GM23248 (cell line): ENCODE data around the gene SPATC1L. TPM values are rescaled to one million over a fixed set of nuclear protein-coding genes. Genes with fewer than 3 reads are reported as not detected.

Experiments used
- DNase-seq: peaks from one replicate; pipeline ENCODE4 v3.0.0-alpha.2; 2015
- H2AFZ ChIP-seq: fragments of 200-600 bp; sonication (generic); 2 replicates; pipeline ENCODE4 v1.6.1; 2016; ENCODE audit warnings: antibody characterized with exemption
- H3F3A ChIP-seq: fragments of 200-600 bp; sonication (generic); 2 replicates; pipeline ENCODE4 v1.6.1; 2016; ENCODE audit warnings: mild to moderate bottlenecking, antibody characterized with exemption, mixed run types; ENCODE audit not compliant: insufficient read depth
- H3K27ac ChIP-seq: fragments of 200-600 bp; sonication (generic); 2 replicates; pipeline ENCODE4 v1.5.1; 2016; ENCODE audit warnings: mild to moderate bottlenecking
- H3K27me3 ChIP-seq: fragments of 200-600 bp; sonication (generic); replicated peaks from 2 replicates; pipeline ENCODE4 v1.6.1; 2016; ENCODE audit warnings: mild to moderate bottlenecking; ENCODE audit not compliant: insufficient read depth
- H3K36me3 ChIP-seq: fragments of 200-600 bp; sonication (generic); 2 replicates; pipeline ENCODE4 v1.6.1; 2016; ENCODE audit warnings: low read depth, mild to moderate bottlenecking
- H3K4me1 ChIP-seq: fragments of 200-600 bp; sonication (generic); 2 replicates; pipeline ENCODE4 v1.6.1; 2016; ENCODE audit warnings: mild to moderate bottlenecking; ENCODE audit not compliant: insufficient read depth
- H3K4me2 ChIP-seq: fragments of 200-600 bp; sonication (generic); one replicate; pipeline ENCODE4 v1.6.1; 2016; ENCODE audit warnings: mild to moderate bottlenecking; ENCODE audit not compliant: unreplicated experiment
- H3K4me3 ChIP-seq: fragments of 200-600 bp; sonication (generic); 2 replicates; pipeline ENCODE4 v1.5.1; 2016; ENCODE audit warnings: mild to moderate bottlenecking
- H3K79me2 ChIP-seq: fragments of 200-600 bp; sonication (generic); 2 replicates; pipeline ENCODE4 v1.6.1; 2016; ENCODE audit warnings: mild to moderate bottlenecking; ENCODE audit not compliant: insufficient read depth
- H3K9ac ChIP-seq: fragments of 200-600 bp; sonication (generic); 2 replicates; pipeline ENCODE4 v1.6.1; 2016; ENCODE audit warnings: mild to moderate bottlenecking
- H3K9me2 ChIP-seq: fragments of 200-600 bp; sonication (generic); 2 replicates; pipeline ENCODE4 v1.6.1; 2016; ENCODE audit warnings: mixed run types, mild to moderate bottlenecking, moderate library complexity; ENCODE audit not compliant: insufficient read depth
- H3K9me3 ChIP-seq: fragments of 200-600 bp; sonication (generic); one replicate; pipeline ENCODE4 v1.6.1; 2017; ENCODE audit warnings: low read depth
- H4K20me1 ChIP-seq: fragments of 200-600 bp; sonication (generic); 2 replicates; pipeline ENCODE4 v1.6.0; 2016; ENCODE audit not compliant: insufficient read depth
- EZH2 ChIP-seq: fragments of 200-600 bp; sonication (generic); IDR thresholded peaks from 2 replicates; pipeline ENCODE4 v1.6.1; 2018; ENCODE audit warnings: antibody characterized with exemption, mild to moderate bottlenecking; ENCODE audit not compliant: insufficient read depth, poor library complexity, severe bottlenecking
- EZH2phosphoT487 ChIP-seq: fragments of 200-600 bp; sonication (generic); IDR thresholded peaks from 2 replicates; pipeline ENCODE4 v1.6.1; 2018; ENCODE audit warnings: antibody characterized with exemption, moderate library complexity, mild to moderate bottlenecking, low read depth; ENCODE audit not compliant: insufficient read depth
- WGBS, 2 experiments: methylation state at CpG; one replicate each; pipeline ENCODE4 v1.1.6; 2015 to 2017; ENCODE audit warnings: low lambda C conversion rate in 2 of 2, low coverage in 1 of 2; ENCODE audit errors: missing lambda C conversion rate in 2 of 2; 5-methylcytosine and 5-hydroxymethylcytosine counted together
- in situ Hi-C: fragments of 300-500 bp; cut with MboI; formaldehyde crosslinking; loops from 2 replicates; pipeline ENCODE4 v1.15.0; 2020
- polyA plus RNA-seq: library from polyadenylated mRNA; unstranded; fragments of >200 nt; fragmentation: Nextera tagmentation; extraction: Ambion mirVana; gene quantifications from 2 replicates; pipeline ENCODE4 v1.2.1, GENCODE V29; 2016
- total RNA-seq: library from RNA; depleted of rRNA; stranded (reverse); fragments of >200 nt; shearing (Covaris generic); gene quantifications from 2 replicates; pipeline ENCODE4 v1.2.3, GENCODE V29; 2014

SPATC1L gene
- total and polyA plus RNA-seq, 2 experiments from 2014 or later: 5.2 to 15.7 TPM

GRCh38 chr21:46195595-46196195, 11.4 kb upstream of the SPATC1L start:
- TF ChIP-seq EZH2phosphoT487: no peak
- TF ChIP-seq EZH2: no peak
- no peaks in the 10 kb centered on the region for H3K79me2 ChIP-seq
- 0 out of 2 replicates have a peak, but pooled peaks cover 7% of the 10 kb centered on the region for H3F3A ChIP-seq
- H3K36me3 ChIP-seq: peaks cover 17% of the 10 kb centered on the region; the same call in 1 of the 2 replicates
- DNase-seq: no peak
- no peak overlapping the region for H3K9ac ChIP-seq
- H2AFZ ChIP-seq: no peak overlapping the region
- no peaks in the 10 kb centered on the region for H3K9me3 ChIP-seq
- no peaks in the 10 kb centered on the region for H3K27me3 ChIP-seq
- peaks cover 7% of the 10 kb centered on the region for H3K4me1 ChIP-seq
- no peak overlapping the region for H3K4me2 ChIP-seq
- no peaks in the 10 kb centered on the region for H3K9me2 ChIP-seq
- no peaks in the 10 kb centered on the region for H4K20me1 ChIP-seq
- in situ Hi-C loops: no loop called here
- no peak overlapping the region for H3K27ac ChIP-seq
- no peak overlapping the region for H3K4me3 ChIP-seq
- WGBS, 2 experiments: 90 to 92% methylated on average over 20 of the region's 20 CpGs

GRCh38 chr21:46194374-46195334, 10.4 kb upstream of the SPATC1L start:
- no peak overlapping the region for H3K9ac ChIP-seq
- 94% methylated on average over 32 to 34 of the region's 34 CpGs for WGBS, 2 experiments
- H3K4me1 ChIP-seq: peaks cover 9% of the 10 kb centered on the region
- no peak overlapping the region for H3K4me3 ChIP-seq
- H3K4me2 ChIP-seq: no peak overlapping the region
- no peaks in the 10 kb centered on the region for H3K27me3 ChIP-seq
- H3K9me3 ChIP-seq: no peaks in the 10 kb centered on the region
- DNase-seq: no peak
- no peak overlapping the region for H3K27ac ChIP-seq
- H2AFZ ChIP-seq: no peak overlapping the region
- H3K79me2 ChIP-seq: no peaks in the 10 kb centered on the region
- H4K20me1 ChIP-seq: no peaks in the 10 kb centered on the region
- in situ Hi-C loops: no loop called here
- H3K36me3 ChIP-seq: peaks cover 20% of the 10 kb centered on the region; the same call in 1 of the 2 replicates
- TF ChIP-seq EZH2 (no peak), EZH2phosphoT487 (no peak)
- H3F3A ChIP-seq: no peaks in the 10 kb centered on the region
- no peaks in the 10 kb centered on the region for H3K9me2 ChIP-seq

GRCh38 chr21:46193829-46194373, 9.6 kb upstream of the SPATC1L start:
- H3F3A ChIP-seq: peaks cover under 1% of the 10 kb centered on the region; the same call in 1 of the 2 replicates
- no peak overlapping the region for H3K4me2 ChIP-seq
- H3K27ac ChIP-seq: no peak overlapping the region
- no peaks in the 10 kb centered on the region for H4K20me1 ChIP-seq
- H3K4me3 ChIP-seq: no peak overlapping the region
- H3K79me2 ChIP-seq: no peaks in the 10 kb centered on the region
- no peaks in the 10 kb centered on the region for H3K27me3 ChIP-seq
- H3K9me2 ChIP-seq: no peaks in the 10 kb centered on the region
- H3K36me3 ChIP-seq: peaks cover 13% of the 10 kb centered on the region; the same call in 1 of the 2 replicates
- H3K4me1 ChIP-seq: peaks cover 14% of the 10 kb centered on the region
- H3K9me3 ChIP-seq: no peaks in the 10 kb centered on the region
- in situ Hi-C loops: no loop called here
- no peak overlapping the region for H2AFZ ChIP-seq
- 98% methylated on average over 10 of the region's 10 CpGs for WGBS, 2 experiments
- TF ChIP-seq EZH2phosphoT487: no peak
- no peak for TF ChIP-seq EZH2
- H3K9ac ChIP-seq: no peak overlapping the region
- no peak for DNase-seq
